H54 (cell line): ENCODE results near the gene RUFY3.
"Not testable (repeated sequence)": the region's sequence is repeated elsewhere in the genome, so short reads cannot be mapped to it uniquely, and the experiment has no call there.

ENCODE experiments used
- DNase-seq: peaks from one replicate; pipeline ENCODE4 v3.0.0; 2011; ENCODE audit warnings: low spot score, mixed read lengths; ENCODE audit not compliant: insufficient read length
- FAIRE-seq: peaks from 3 replicates; lab custom pipeline; 2011; peaks lifted over from hg19 to GRCh38; lab: Jason Lieb, UNC
- POLR2A ChIP-seq: IDR thresholded peaks from 2 replicates; pipeline ENCODE4 v1.6.1; 2011; ENCODE audit warnings: low read depth, mild to moderate bottlenecking, low read length

Gene RUFY3

GRCh38 chr4:70808151-70808550 is 86.4 kb downstream of the RUFY3 start:
- TF ChIP-seq POLR2A, result no peak
- DNase-seq (no peak), FAIRE-seq (no peak)

DNA sequence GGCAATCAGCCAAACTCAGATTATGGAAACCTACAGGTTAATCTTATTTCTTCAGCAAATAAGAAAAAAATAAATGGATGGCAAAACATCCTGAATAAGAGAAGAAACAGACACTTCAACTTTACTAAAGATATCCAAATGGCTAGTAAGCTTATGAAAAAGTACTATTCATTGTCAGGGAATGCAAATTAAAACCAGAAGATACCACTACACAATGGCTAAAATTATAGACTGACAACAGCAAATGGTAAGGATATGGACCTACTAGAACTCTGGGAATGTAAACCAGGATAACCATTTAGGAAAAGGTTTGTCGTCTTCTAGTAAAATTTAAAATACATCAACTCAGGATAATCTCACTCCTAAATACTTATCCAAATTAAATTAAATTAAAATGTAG is 93.6 kb downstream of the RUFY3 start:
- FAIRE-seq (no peak), DNase-seq (no peak)
- no peak for TF ChIP-seq POLR2A

- FAIRE-seq (no peak), DNase-seq (no peak)
- TF ChIP-seq POLR2A, result no peak
Observed at GRCh38 chr4:70816894-70817293, 95.1 kb downstream of the RUFY3 start.

- TF ChIP-seq POLR2A, result no peak
- FAIRE-seq (no peak), DNase-seq (no peak)
Observed at GRCh38 chr4:70818173-70818855, 96.5 kb downstream of the RUFY3 start.

DNA sequence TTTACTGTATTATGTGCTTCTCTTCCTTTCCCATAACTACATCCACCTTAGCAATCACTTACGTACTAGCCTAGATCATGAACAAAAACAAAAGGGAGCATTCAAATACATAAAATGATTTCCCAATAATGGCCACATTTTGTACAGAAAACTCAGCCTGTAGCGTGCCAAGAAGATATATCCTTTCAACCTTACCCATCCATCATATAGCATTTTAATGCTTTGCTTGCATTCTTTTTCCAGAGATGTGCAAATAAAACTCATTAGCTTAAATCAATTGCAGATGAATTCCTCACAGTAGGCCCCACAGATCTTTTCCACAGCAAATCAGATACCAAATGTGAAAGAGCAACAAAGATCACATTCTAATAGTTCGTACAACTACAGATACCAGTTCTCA is 97.2 kb downstream of the RUFY3 start:
- FAIRE-seq, result no peak
- no peak for DNase-seq
- no peak for TF ChIP-seq POLR2A

GRCh38 chr4:70829015-70829414 is 107.3 kb downstream of the RUFY3 start:
- FAIRE-seq (no peak), DNase-seq (no peak)
- no peak for TF ChIP-seq POLR2A

GRCh38 chr4:70829492-70829891 is 107.7 kb downstream of the RUFY3 start:
- no peak for TF ChIP-seq POLR2A
- no peak for FAIRE-seq
- DNase-seq, result no peak

GRCh38 chr4:70830054-70830453 is 108.3 kb downstream of the RUFY3 start:
- TF ChIP-seq POLR2A, result no peak
- no peak for DNase-seq
- FAIRE-seq, result no peak

GRCh38 chr4:70831293-70831692 is 109.5 kb downstream of the RUFY3 start:
- no peak for TF ChIP-seq POLR2A
- DNase-seq (no peak), FAIRE-seq (no peak)

GRCh38 chr4:70833675-70834074 is 111.9 kb downstream of the RUFY3 start:
- no peak for TF ChIP-seq POLR2A
- no peak for FAIRE-seq
- no peak for DNase-seq

GRCh38 chr4:70836081-70836480 is 114.3 kb downstream of the RUFY3 start:
- DNase-seq, result no peak
- FAIRE-seq, result no peak
- no peak for TF ChIP-seq POLR2A

GRCh38 chr4:70838204-70838603 is 116.4 kb downstream of the RUFY3 start:
- TF ChIP-seq POLR2A, result no peak
- DNase-seq, result no peak
- no peak for FAIRE-seq

GRCh38 chr4:70838666-70839588 is 117.2 kb downstream of the RUFY3 start:
- DNase-seq (peak; percentile 46), FAIRE-seq (no peak)
- no peak for TF ChIP-seq POLR2A

GRCh38 chr4:70839589-70840093 is 117.9 kb downstream of the RUFY3 start, which contains the start of gene GRSF1:
Gene GRSF1, minus strand, starts transcription at chr4:70839890. Its CDS starts 63 bp downstream, at chr4:70839827.
- peak; percentile 91 for TF ChIP-seq POLR2A
- FAIRE-seq, result no peak
- DNase-seq, result peak; percentile 80

DNA sequence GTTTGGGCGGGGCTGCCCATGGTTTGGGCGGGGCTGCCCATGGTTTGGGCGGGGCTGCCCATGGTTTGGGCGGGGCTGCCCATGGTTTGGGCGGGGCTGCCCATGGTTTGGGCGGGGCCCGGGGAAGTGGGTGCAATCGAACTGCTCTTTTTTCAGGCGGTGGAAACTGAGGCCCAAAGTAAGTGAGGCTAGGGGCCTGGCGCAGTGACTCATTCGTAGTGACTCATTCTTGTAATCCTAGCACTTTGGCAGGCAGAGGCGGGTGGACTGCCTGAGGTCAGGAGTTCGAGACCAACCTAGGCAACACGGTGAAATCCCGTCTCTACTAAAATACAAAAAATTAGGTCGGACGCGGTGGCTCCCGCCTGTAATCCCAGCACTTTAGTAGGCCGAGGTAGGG is 118.4 kb downstream of the RUFY3 start:
- FAIRE-seq, DNase-seq: not testable (repeated sequence)

DNA sequence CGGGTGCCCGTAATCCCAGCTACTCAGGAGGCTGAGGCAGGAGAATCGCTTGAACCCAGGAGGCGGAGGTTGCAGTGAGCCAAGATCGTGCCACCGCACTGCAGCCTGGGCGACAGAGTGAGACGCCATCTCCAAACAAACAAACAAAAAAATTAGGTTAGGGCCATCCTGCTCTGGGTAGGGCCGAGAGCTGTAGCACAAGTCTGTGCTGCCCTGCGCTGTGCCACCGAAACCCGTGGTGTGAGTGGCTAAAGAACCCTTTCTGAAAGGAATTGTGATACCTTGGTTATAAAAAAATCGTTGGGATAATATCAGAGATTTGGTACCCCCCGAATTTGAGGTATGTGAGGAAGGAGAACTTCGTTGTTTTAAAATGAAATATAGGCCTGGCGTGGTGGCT is 118.9 kb downstream of the RUFY3 start:
- not testable (repeated sequence) for FAIRE-seq, DNase-seq
